GM06990 (cell line): Measurements from ENCODE around the gene MYPN.

Experiments used
- DNase-seq: peaks from one replicate; pipeline ENCODE4 v3.0.0-alpha.2; 2011; ENCODE audit not compliant: insufficient read length; ENCODE audit errors: extremely low read depth
- H3K27me3 ChIP-seq: replicated peaks from 2 replicates; pipeline ENCODE4 v1.6.0; 2011; ENCODE audit warnings: low read length; ENCODE audit not compliant: control insufficient read depth, insufficient read depth
- H3K36me3 ChIP-seq: 2 replicates; pipeline ENCODE4 v1.5.1; 2011; ENCODE audit warnings: low read length; ENCODE audit not compliant: control insufficient read depth, insufficient read depth
- H3K4me3 ChIP-seq: replicated peaks from 2 replicates; pipeline ENCODE4 v1.5.1; 2011; ENCODE audit warnings: low read depth, mild to moderate bottlenecking, control low read depth, low read length
- TF ChIP-seq, protein P1 (sequence below): IDR thresholded peaks from 2 replicates; pipeline ENCODE4 v1.5.1; 2011; ENCODE audit warnings: low read length, control low read depth, mild to moderate bottlenecking, inconsistent platforms; ENCODE audit not compliant: insufficient read depth, poor library complexity, severe bottlenecking

The MYPN gene

DNA sequence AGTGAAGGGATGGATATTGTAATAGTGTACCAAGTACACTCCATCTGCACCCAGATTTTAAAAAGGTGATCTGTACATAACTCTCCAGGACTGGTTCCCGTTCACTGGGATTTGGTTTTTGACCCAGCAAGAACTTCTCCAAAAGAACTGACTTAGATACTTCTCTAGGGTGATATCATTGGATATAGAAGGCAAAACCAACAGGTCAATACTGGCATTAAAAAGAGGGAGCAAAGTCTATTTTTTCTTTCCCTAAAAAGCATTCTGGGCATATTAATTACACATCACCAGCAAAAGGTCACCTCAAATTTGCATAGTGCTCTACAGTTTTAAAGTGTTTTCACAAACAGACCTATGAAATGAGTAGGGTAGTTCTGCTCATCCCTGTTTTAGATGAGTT is 3.5 kb downstream of the MYPN start:
- DNase-seq, result no peak
- H3K27me3 ChIP-seq, result no peaks in the 10 kb centered on the region
- no peak overlapping the region for H3K4me3 ChIP-seq
- TF ChIP-seq, protein P1, sequence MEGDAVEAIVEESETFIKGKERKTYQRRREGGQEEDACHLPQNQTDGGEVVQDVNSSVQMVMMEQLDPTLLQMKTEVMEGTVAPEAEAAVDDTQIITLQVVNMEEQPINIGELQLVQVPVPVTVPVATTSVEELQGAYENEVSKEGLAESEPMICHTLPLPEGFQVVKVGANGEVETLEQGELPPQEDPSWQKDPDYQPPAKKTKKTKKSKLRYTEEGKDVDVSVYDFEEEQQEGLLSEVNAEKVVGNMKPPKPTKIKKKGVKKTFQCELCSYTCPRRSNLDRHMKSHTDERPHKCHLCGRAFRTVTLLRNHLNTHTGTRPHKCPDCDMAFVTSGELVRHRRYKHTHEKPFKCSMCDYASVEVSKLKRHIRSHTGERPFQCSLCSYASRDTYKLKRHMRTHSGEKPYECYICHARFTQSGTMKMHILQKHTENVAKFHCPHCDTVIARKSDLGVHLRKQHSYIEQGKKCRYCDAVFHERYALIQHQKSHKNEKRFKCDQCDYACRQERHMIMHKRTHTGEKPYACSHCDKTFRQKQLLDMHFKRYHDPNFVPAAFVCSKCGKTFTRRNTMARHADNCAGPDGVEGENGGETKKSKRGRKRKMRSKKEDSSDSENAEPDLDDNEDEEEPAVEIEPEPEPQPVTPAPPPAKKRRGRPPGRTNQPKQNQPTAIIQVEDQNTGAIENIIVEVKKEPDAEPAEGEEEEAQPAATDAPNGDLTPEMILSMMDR, result no peak
- no peaks in the 10 kb centered on the region for H3K36me3 ChIP-seq

- H3K36me3 ChIP-seq, result no peaks in the 10 kb centered on the region
- H3K4me3 ChIP-seq, result no peak overlapping the region
- no peak for DNase-seq
- no peaks in the 10 kb centered on the region for H3K27me3 ChIP-seq
- TF ChIP-seq, protein P1, result no peak
These were observed 9.4 kb downstream of the MYPN start for GRCh38 chr10:68118657-68119056.

DNA sequence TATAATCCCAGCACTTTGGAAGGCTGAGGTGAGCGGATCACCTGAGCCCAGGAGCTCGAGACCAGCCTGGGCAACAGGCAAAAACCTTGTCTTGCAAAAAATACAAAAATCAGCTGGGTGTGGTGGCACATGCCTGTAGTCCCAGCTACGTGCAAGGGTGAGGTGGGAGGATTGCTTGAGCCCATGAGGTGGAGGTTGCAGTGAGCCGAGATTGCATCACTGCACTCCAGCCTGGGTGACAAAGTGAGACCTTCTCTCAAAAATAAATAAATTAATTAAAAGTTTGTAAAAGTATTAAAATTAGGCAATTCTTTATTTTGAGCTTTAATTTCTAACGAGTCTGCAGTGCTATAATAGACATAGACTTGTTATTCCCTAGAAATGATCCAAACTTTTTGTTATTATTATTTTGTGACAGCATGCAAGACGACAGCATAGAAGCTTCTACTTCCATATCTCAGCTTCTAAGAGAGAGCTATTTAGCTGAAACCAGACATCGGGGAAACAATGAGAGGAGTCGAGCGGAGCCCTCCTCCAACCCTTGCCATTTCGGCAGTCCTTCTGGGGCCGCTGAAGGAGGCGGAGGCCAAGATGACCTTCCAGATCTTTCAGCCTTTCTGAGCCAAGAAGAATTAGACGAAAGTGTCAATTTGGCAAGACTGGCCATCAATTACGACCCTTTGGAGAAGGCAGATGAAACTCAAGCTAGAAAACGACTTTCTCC is 11.9 kb downstream of the MYPN start:
- no peak overlapping the region for H3K4me3 ChIP-seq

GRCh38 chr10:68121852-68122251 is 12.6 kb downstream of the MYPN start:
- H3K4me3 ChIP-seq, result no peak overlapping the region
- no peaks in the 10 kb centered on the region for H3K36me3 ChIP-seq
- no peaks in the 10 kb centered on the region for H3K27me3 ChIP-seq
- DNase-seq, result no peak
- TF ChIP-seq, protein P1, result no peak

More for the DNA sequence above, 11.9 kb downstream of the MYPN start:
- no peak for DNase-seq
- no peaks in the 10 kb centered on the region for H3K27me3 ChIP-seq
- TF ChIP-seq, protein P1, result no peak
- no peaks in the 10 kb centered on the region for H3K36me3 ChIP-seq

GRCh38 chr10:68124718-68125117 is 15.4 kb downstream of the MYPN start:
- no peak overlapping the region for H3K4me3 ChIP-seq
- no peak for DNase-seq
- H3K27me3 ChIP-seq, result no peaks in the 10 kb centered on the region
- TF ChIP-seq, protein P1, result no peak
- H3K36me3 ChIP-seq, result no peaks in the 10 kb centered on the region

- H3K27me3 ChIP-seq, result no peaks in the 10 kb centered on the region
- H3K4me3 ChIP-seq, result no peak overlapping the region
- no peak for DNase-seq
- TF ChIP-seq, protein P1, result no peak
- no peaks in the 10 kb centered on the region for H3K36me3 ChIP-seq
These were observed 16.5 kb downstream of the MYPN start for GRCh38 chr10:68125772-68126171.
